ENCODE data around the gene YIF1A. TPM values are rescaled to one million over a fixed set of nuclear protein-coding genes. Genes with fewer than 3 reads are reported as not detected.
"Not testable (repeated sequence)": the region's sequence is repeated elsewhere in the genome, so short reads cannot be mapped to it uniquely, and the experiment has no call there.

The YIF1A gene
- total RNA-seq, 1 donor from 2014 or later, result 32.4 TPM

DNA sequence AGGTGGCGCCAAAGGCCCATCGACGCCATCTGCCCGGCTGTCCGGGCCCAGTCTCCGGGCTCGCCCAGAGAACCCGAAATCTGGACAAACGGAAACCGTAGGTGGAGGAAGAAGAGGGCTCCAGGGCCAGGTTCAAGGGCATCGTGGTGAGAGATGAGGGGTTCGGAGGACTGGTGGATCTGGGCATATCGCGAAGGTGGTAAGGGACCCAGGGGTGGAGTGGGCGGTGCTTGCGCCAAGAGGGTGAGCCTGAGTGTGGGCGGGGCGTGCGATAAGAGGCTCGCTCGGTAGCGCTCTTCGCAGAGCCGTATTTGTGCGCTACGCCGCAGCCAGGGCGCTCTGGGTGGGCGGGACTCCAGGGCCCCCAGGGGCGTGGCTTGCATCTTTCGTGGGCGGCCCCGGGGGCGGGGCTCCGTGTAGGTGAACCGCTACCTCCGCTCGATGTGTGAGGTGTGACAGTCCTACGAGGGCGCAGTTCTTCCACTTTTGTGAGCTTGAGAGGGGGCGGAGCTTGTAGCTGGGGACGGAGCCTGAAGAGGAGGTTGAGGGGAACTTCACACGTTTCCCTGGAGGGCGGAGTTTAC, 23.1 kb upstream of the YIF1A start:
- peak; percentile 86 for DNase-seq

DNA sequence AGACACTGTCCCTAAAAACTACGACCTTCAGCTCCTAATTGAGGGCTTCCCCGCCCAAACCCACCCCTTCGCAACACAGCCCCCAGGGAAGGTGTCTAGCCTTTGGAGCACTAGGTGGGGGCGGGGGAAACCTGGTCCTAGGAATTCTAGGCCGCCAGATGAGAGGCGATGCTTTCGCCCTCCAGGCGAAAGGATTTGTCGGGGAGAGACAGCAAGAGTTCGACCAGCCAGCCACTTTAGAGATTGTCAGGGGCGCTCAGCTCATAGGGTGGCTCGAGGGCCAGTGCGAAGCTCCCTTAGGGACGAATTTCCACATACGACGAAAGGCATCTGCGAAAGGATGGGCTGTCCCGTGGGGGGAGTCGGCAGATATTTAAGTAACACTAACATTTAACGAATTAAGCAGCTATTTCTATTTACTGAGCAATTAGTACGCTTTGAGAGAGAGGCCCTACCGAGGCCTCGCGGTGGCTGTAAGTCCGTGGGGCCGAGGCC, 22.6 kb upstream of the YIF1A start:
- no peak for DNase-seq

GRCh38 chr11:66310803-66311440, 22.0 kb upstream of the YIF1A start:
- not testable (repeated sequence) for DNase-seq

- no peak for DNase-seq
Observed at GRCh38 chr11:66310324-66310723, 21.4 kb upstream of the YIF1A start.

DNA sequence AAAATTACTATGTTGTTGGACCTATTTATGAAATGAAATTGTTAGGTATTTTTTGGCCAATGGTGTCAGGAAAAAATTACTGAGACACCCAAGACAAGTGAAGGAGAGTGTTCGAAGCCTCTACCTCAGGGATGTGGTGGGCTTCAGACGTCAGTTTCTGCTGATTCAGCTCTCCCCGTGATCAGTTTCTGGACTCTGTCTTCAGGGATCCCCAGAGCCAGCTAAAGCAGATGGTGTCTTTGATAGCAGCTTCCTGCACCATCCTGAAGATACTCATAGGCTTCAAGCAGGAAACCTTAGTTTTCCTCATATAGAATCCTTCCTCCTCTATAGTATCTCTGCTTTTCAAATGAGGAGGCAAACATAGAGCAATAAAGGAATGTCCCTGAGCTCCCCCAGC, 20.5 kb upstream of the YIF1A start:
- DNase-seq, result no peak

GRCh38 chr11:66302656-66303055, 13.7 kb upstream of the YIF1A start:
- no peak for DNase-seq

DNA sequence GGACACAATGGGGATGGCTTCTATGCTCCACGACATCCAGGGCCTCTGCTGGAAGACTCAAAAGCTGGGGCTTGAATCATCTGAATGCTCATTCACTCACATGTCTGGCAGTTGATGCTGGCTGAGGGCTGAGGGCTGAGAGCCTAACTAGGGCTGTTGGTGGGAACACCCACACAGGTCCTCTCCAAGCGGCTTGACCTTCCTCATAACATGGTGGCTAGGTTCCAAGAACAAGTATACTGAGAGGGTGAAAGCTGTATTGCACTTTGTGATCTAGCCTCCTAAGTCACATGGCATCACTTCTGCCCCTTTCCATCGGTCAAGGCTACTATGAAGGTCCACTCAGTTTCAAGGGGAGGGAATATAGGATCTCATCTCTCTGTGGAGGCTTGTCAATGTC, 10.2 kb upstream of the YIF1A start:
- DNase-seq, result no peak

- DNase-seq, result no peak
Observed at GRCh38 chr11:66297610-66298009, 8.7 kb upstream of the YIF1A start.

DNA sequence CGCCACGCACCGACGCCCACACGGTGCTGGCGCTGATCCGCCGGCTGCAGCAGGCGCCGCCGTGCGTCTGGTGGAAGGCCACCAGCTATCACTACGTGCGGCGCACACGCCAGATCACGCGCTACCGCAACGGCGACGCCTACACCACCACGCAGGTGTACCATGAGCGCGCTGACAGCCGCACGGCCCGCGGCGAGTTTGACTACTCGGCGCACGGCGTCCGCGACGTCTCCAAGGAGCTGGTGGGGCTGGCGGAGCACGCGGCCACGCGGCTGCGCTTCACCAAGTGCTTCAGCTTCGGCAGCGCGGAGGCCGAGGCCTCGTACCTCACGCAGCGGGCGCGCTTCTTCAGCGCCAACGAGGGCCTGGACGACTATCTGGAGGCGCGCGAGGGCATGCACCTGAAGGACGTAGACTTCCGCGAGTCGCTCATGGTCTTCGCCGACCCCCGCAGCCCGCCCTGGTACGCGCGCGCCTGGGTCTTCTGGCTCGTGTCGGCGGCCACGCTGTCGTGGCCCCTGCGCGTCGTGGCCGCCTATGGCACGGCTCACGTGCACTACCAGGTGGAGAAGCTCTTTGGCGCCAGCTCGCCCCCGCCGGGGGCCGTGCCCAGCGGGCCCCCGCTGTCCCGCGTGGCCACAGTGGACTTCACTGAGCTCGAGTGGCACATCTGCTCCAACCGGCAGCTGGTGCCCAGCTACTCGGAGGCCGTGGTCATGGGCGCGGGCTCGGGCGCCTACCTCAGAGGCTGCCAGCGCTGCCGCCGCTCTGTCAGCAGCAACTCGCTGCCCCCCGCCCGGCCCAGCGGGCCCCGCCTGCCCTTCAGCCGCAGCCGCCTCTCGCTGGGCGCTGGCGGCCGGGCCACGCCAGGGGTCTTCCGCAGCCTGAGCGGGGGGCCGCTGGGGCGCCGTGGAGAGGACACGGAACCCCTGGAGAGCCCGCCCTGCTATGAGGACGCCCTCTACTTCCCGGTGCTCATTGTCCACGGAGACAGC, 6.0 kb upstream of the YIF1A start:
- no peak for DNase-seq

GRCh38 chr11:66293777-66294625, 5.1 kb upstream of the YIF1A start:
- no peak for DNase-seq

GRCh38 chr11:66293352-66293751, 4.4 kb upstream of the YIF1A start:
- no peak for DNase-seq

- no peak for DNase-seq
Observed at GRCh38 chr11:66292543-66293332, 3.8 kb upstream of the YIF1A start.

- no peak for DNase-seq
Observed at GRCh38 chr11:66291706-66292542, 3.0 kb upstream of the YIF1A start, which contains the start of gene TMEM151A. Gene TMEM151A, plus strand, starts transcription at chr11:66291894. Its CDS starts 120 bp downstream, at chr11:66292014.

DNA sequence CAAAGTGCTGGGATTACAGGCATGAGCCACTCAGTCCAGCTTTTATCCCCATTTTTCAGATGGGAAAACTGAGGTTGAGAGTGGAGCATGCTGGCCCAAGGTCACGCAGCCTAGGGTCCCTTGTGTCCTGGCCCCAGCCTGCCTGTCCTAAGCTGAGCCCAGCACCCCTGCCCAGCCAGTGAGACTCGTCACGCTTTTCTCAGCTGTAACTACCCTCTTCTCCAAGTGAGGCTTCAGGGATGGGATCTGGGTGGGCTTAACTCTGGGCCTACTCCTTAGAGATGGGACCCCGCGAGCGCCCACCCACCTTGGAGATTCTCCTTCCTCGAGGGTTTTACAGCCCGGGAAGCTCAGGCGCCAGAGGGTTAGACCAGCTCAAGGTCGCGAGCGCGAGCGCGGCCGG, 2.4 kb upstream of the YIF1A start:
- no peak for DNase-seq

- DNase-seq, result no peak
Observed at GRCh38 chr11:66290330-66290621, 1.3 kb upstream of the YIF1A start.

DNA sequence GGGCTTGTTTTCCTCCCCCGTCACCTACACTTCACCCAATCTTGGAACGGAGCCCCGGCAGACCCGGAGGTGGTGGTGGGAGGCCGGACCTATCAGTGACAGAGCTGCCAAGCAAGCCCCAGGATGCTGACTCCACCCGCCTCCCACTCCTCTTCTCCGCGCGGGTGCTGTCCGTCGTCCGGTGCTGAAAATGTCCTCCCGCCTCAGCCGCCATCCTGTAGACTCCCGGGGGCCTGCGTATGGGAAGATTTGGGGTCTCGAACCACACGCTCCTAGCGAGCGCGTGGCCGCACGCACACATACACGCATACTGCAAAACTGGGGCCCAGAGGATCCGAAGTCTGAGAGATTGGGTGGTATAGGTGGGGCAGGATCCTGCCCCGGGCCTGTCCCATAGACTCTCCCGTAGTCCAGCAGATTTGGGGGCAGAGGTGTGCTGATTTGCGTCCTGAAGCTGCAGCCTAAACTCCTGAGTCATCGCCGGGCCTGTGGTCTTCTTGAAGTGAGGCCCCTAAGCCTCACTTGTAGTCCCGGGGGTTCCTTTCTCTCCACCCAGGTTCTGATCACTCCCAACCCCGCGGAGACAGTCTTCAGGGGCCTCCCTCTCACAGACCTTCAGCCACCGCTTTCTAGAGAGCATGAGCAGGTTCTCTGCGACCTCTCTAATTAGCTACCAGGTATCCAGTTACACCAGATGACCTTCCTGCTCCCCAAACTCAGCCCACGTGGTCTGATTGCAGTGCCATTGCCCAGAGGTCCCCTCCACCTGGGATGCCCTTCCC, 796 bp upstream of the YIF1A start:
- no peak for DNase-seq

GRCh38 chr11:66287889-66288670, 863 bp downstream of the YIF1A start:
- no peak for DNase-seq

DNA sequence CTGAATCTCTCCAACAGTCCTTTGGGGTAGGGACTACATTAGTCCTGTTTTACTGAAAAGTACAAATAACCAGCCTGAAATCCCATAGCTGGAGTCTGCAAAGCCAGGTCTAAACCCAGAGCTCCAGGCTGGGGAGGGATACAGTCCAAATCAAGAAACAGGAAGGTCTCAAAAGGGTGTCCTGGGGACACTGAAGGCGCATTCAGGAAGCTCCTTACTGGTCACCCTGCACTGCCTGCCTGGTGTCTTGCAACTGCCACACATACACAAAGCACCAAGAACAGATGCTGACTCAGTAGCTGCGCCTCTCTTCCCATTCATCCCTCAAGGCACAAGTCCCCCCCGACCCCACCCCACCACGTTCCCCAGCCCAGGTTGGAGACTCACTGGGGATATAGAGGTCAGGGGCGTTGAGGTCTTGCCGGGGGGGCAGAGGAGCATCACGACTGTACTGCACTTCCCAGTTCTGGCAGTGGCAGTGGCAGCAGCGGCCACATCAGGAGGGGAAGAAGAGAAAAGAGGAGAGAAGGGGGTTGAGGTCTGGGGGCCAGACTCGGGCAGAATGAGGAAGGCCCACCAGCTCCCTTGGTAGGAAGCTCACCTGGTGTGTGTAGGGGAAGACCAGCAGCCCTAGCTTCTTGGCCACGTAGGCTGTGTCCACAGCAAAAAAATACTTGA, 1.6 kb downstream of the YIF1A start:
- DNase-seq, result no peak

Measured in occipital lobe (tissue), 2 donors.